H9 (cell line): ENCODE results near the gene LIN28B. TPM values are rescaled to one million over a fixed set of nuclear protein-coding genes. Genes with fewer than 3 reads are reported as not detected.

Experiments
- DNase-seq: peaks from one replicate; pipeline ENCODE4 v3.0.0-alpha.2; 2017
- H2AFZ ChIP-seq: one replicate; pipeline ENCODE4 v1.6.1; 2013; ENCODE audit warnings: mild to moderate bottlenecking, low read length, control low read depth, moderate library complexity
- H2AK5ac ChIP-seq: 2 replicates; pipeline ENCODE4 v1.6.1; 2013; ENCODE audit warnings: low read length, control low read depth, mixed read lengths; ENCODE audit not compliant: insufficient read length
- H2BK120ac ChIP-seq: one replicate; pipeline ENCODE4 v1.6.1; 2013; ENCODE audit warnings: low read depth, mild to moderate bottlenecking, low read length, control low read depth, inconsistent platforms; ENCODE audit not compliant: poor library complexity, severe bottlenecking
- H2BK12ac ChIP-seq: 2 replicates; pipeline ENCODE4 v1.6.1; 2013; ENCODE audit warnings: low read length, control low read depth, mixed read lengths, low read depth; ENCODE audit not compliant: insufficient read length
- H2BK15ac ChIP-seq: 2 replicates; pipeline ENCODE4 v1.6.1; 2013; ENCODE audit warnings: low read depth, low read length, control low read depth
- H2BK20ac ChIP-seq: one replicate; pipeline ENCODE4 v1.6.1; 2013; ENCODE audit warnings: low read depth, mild to moderate bottlenecking, low read length, control low read depth, inconsistent platforms; ENCODE audit not compliant: poor library complexity, severe bottlenecking
- H2BK5ac ChIP-seq: 2 replicates; pipeline ENCODE4 v1.6.1; 2013; ENCODE audit warnings: low read length, control low read depth, mixed read lengths; ENCODE audit not compliant: insufficient read length
- H3K14ac ChIP-seq: 2 replicates; pipeline ENCODE4 v1.6.1; 2013; ENCODE audit warnings: low read length, control low read depth; ENCODE audit not compliant: insufficient read depth
- H3K18ac ChIP-seq: 2 replicates; pipeline ENCODE4 v1.6.1; 2013; ENCODE audit warnings: low read depth, mild to moderate bottlenecking, mixed read lengths, low read length, control low read depth; ENCODE audit not compliant: insufficient read length
- H3K23ac ChIP-seq: 2 replicates; pipeline ENCODE4 v1.6.1; 2013; ENCODE audit warnings: low read length, control low read depth, mixed read lengths, low read depth; ENCODE audit not compliant: insufficient read length
- H3K23me2 ChIP-seq: 2 replicates; pipeline ENCODE4 v1.6.1; 2013; ENCODE audit warnings: low read depth, mild to moderate bottlenecking, mixed read lengths, low read length, control low read depth; ENCODE audit not compliant: insufficient read length, poor library complexity, severe bottlenecking
- H3K27ac ChIP-seq: 2 replicates; pipeline ENCODE4 v1.5.1; 2013; ENCODE audit warnings: low read length, control low read depth, mixed read lengths, low read depth; ENCODE audit not compliant: insufficient read length
- H3K27me3 ChIP-seq: 2 replicates; pipeline ENCODE4 v1.6.1; 2013; ENCODE audit warnings: low read length, control low read depth, inconsistent platforms; ENCODE audit not compliant: insufficient read depth
- H3K4ac ChIP-seq: 2 replicates; pipeline ENCODE4 v1.6.1; 2013; ENCODE audit warnings: low read depth, mild to moderate bottlenecking, control low read depth, inconsistent platforms, low read length, moderate library complexity
- H3K4me1 ChIP-seq: 2 replicates; pipeline ENCODE4 v1.6.1; 2013; ENCODE audit warnings: low read length, control low read depth, inconsistent platforms; ENCODE audit not compliant: insufficient read depth
- H3K4me2 ChIP-seq: 2 replicates; pipeline ENCODE4 v1.6.1; 2013; ENCODE audit warnings: low read length, control low read depth, mixed read lengths; ENCODE audit not compliant: insufficient read length, insufficient read depth
- H3K56ac ChIP-seq: 2 replicates; pipeline ENCODE4 v1.6.1; 2013; ENCODE audit warnings: low read depth, mild to moderate bottlenecking, mixed read lengths, low read length, control low read depth; ENCODE audit not compliant: insufficient read length
- H3K79me1 ChIP-seq: 2 replicates; pipeline ENCODE4 v1.6.1; 2013; ENCODE audit warnings: low read depth, mild to moderate bottlenecking, moderate library complexity, low read length, control low read depth, inconsistent platforms; ENCODE audit not compliant: insufficient read depth, poor library complexity, severe bottlenecking
- H3K79me2 ChIP-seq: 2 replicates; pipeline ENCODE4 v1.6.1; 2013; ENCODE audit warnings: low read length, control low read depth, inconsistent platforms; ENCODE audit not compliant: insufficient read depth
- H3K9ac ChIP-seq: 2 replicates; pipeline ENCODE4 v1.6.1; 2013; ENCODE audit warnings: low read length, control low read depth, mixed read lengths; ENCODE audit not compliant: insufficient read length; ENCODE audit errors: extremely low read depth
- H3K9me3 ChIP-seq: one replicate; pipeline ENCODE4 v1.6.1; 2013; ENCODE audit warnings: low read depth, low read length, inconsistent platforms; ENCODE audit not compliant: control insufficient read depth
- H3T11ph ChIP-seq: one replicate; pipeline ENCODE4 v1.6.1; 2013; ENCODE audit warnings: mild to moderate bottlenecking, low read length, control low read depth, inconsistent platforms
- H4K20me1 ChIP-seq: one replicate; pipeline ENCODE4 v1.6.1; 2013; ENCODE audit not compliant: control insufficient read depth, insufficient read length, insufficient read depth
- H4K5ac ChIP-seq: 2 replicates; pipeline ENCODE4 v1.6.1; 2013; ENCODE audit warnings: low read depth, mild to moderate bottlenecking, mixed read lengths, low read length, control low read depth; ENCODE audit not compliant: insufficient read length
- H4K8ac ChIP-seq: replicated peaks from 2 replicates; pipeline ENCODE4 v1.6.1; 2013; ENCODE audit warnings: low read length, control low read depth, mixed read lengths, low read depth; ENCODE audit not compliant: insufficient read length
- H4K91ac ChIP-seq: 2 replicates; pipeline ENCODE4 v1.6.1; 2013; ENCODE audit warnings: low read depth, mild to moderate bottlenecking, moderate library complexity, mixed read lengths, low read length, control low read depth; ENCODE audit not compliant: insufficient read length
- H3K27ac Mint-ChIP-seq, 3 experiments: 2 replicates in 2 of 3; 3 replicates in 1 of 3; pipeline ENCODE4 v1.8.0; 2020 to 2021; ENCODE audit warnings: mixed read lengths in 3 of 3, mild to moderate bottlenecking in 1 of 3, moderate library complexity in 1 of 3
- H3K27me3 Mint-ChIP-seq: 2 replicates; pipeline ENCODE4 v1.8.0; 2021; ENCODE audit warnings: low read depth, mild to moderate bottlenecking, moderate library complexity, mixed read lengths
- H3K36me3 Mint-ChIP-seq, 3 experiments: 2 replicates in 2 of 3; 3 replicates in 1 of 3; pipeline ENCODE4 v1.8.0; 2020 to 2021; ENCODE audit warnings: low read depth in 3 of 3, mixed read lengths in 3 of 3; ENCODE audit not compliant: insufficient read depth in 1 of 3
- H3K4me1 Mint-ChIP-seq, 2 experiments: 2 replicates each; pipeline ENCODE4 v1.8.0; 2020; ENCODE audit warnings: mixed read lengths in 2 of 2
- H3K4me3 Mint-ChIP-seq, 2 experiments: 2 replicates in 1 of 2; 3 replicates in 1 of 2; pipeline ENCODE4 v1.8.0; 2020 to 2021; ENCODE audit warnings: mild to moderate bottlenecking in 2 of 2, mixed read lengths in 2 of 2, moderate library complexity in 1 of 2
- H3K9me3 Mint-ChIP-seq, 2 experiments: 2 replicates in 1 of 2; 3 replicates in 1 of 2; pipeline ENCODE4 v1.8.0; 2020; ENCODE audit warnings: mild to moderate bottlenecking in 2 of 2, mixed read lengths in 2 of 2, moderate library complexity in 1 of 2
- CTCF ChIP-seq: fragments of 200-600 bp; sonication (generic); conservative IDR thresholded peaks from 3 replicates; pipeline ENCODE4 v1.8.0; 2021; ENCODE audit warnings: antibody characterized with exemption, mild to moderate bottlenecking
- WGBS: extraction: QIAGEN DNeasy Blood & Tissue Kit; methylation state at CpG from one replicate; pipeline ENCODE4 v1.1.7; 2013; ENCODE audit warnings: missing lambda C conversion rate, low lambda C conversion rate, mixed read lengths; ENCODE audit not compliant: insufficient read length; ENCODE audit errors: extremely low coverage; 5-methylcytosine and 5-hydroxymethylcytosine counted together
- total RNA-seq: library from RNA; stranded (reverse); gene quantifications from 2 replicates; pipeline ENCODE4 v1.2.1, GENCODE V29; 2021

Gene LIN28B
- total RNA-seq, 1 experiment from 2014 or later = 110 TPM

DNA sequence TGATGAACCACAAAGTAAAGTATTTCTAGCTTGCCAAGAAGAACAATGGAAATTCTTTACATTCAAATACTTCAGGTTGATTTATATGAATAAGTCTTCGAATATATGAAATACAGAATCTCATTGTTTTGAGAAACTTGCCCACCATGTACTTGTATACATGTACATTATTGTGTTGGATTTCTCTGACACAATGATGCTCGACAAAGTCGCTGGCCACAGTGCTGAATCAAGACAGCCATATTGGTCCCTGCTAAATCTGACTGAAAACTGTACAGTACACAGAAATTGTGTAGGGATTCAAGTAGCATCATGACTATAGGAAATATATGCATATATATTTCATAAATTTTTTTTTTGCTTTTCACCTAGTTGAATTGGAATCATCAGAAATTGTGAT, 13.1 kb upstream of the LIN28B start:
- H3K4me2 ChIP-seq = no peak overlapping the region
- no peak overlapping the region for H2BK15ac ChIP-seq
- Mint-ChIP-seq H3K9me3 (peaks cover 0 to 5% of the 10 kb centered on the region in 2 experiments; a peak in 2 of 5 replicates), H3K4me3 (no peak overlapping the region), H3K4me1 (peaks cover 21 to 22% of the 10 kb centered on the region in 2 experiments), H3K27ac (no peak overlapping the region), H3K36me3 (no peaks in the 10 kb centered on the region; a peak in 2 of 7 replicates), H3K27me3 (no peaks in the 10 kb centered on the region)
- H3K27ac ChIP-seq = no peak overlapping the region
- H3K4me1 ChIP-seq = no peaks in the 10 kb centered on the region
- H4K91ac ChIP-seq = no peak overlapping the region
- H3K9me3 ChIP-seq = no peaks in the 10 kb centered on the region
- H3K56ac ChIP-seq = no peak overlapping the region
- DNase-seq = no peak
- H3K23ac ChIP-seq = no peak overlapping the region
- no peak overlapping the region for H2BK5ac ChIP-seq
- H2AFZ ChIP-seq = no peak overlapping the region
- no peak overlapping the region for H3K14ac ChIP-seq
- no peak overlapping the region for H3K4ac ChIP-seq
- peaks cover 6% of the 10 kb centered on the region for H3K23me2 ChIP-seq
- H2BK12ac ChIP-seq = no peak overlapping the region
- no CpG with 5 or more reads among the region's 3 CpGs for WGBS
- TF ChIP-seq CTCF = no peak
- no peaks in the 10 kb centered on the region for H3K27me3 ChIP-seq
- H3K79me2 ChIP-seq = peaks cover 2% of the 10 kb centered on the region; the same call in 1 of the 2 replicates
- H3K18ac ChIP-seq = no peak overlapping the region
- H2AK5ac ChIP-seq = no peak overlapping the region
- no peak overlapping the region for H4K5ac ChIP-seq
- H4K8ac ChIP-seq = no peak overlapping the region
- no peak overlapping the region for H2BK120ac ChIP-seq
- no peak overlapping the region for H2BK20ac ChIP-seq
- no peak overlapping the region for H3K9ac ChIP-seq
- H3K79me1 ChIP-seq = no peaks in the 10 kb centered on the region
- H4K20me1 ChIP-seq = no peaks in the 10 kb centered on the region
- no peak overlapping the region for H3T11ph ChIP-seq
